HCT116 (cell line): Measurements from ENCODE around the gene THRB.

Source experiments
- ATF3 ChIP-seq: IDR thresholded peaks from 2 replicates; pipeline ENCODE4 v1.6.1; 2012
- CTCF ChIP-seq, 3 experiments: fragments of 200-600 bp in 1 of 3; sonication (generic) in 1 of 3; IDR thresholded peaks in 2 of 3; conservative IDR thresholded peaks in 1 of 3; 2 replicates each; pipeline ENCODE4 v1.5.1; 2012 to 2017; ENCODE audit warnings: low read depth in 2 of 3, low read length in 2 of 3, antibody characterized with exemption in 1 of 3, borderline replicate concordance in 1 of 3, control low read depth in 1 of 3, mild to moderate bottlenecking in 1 of 3, mixed read lengths in 1 of 3, mixed run types in 1 of 3, moderate library complexity in 1 of 3; ENCODE audit not compliant: insufficient read depth in 1 of 3
- EZH2 ChIP-seq: fragments of 200-600 bp; sonication (generic); IDR thresholded peaks from 2 replicates; pipeline ENCODE4 v1.6.1; 2017; ENCODE audit warnings: antibody characterized with exemption, mixed run types
- EZH2phosphoT487 ChIP-seq: fragments of 200-600 bp; IDR thresholded peaks from 2 replicates; pipeline ENCODE4 v1.6.1; 2018; ENCODE audit warnings: antibody characterized with exemption, borderline replicate concordance
- FOSL1 ChIP-seq: IDR thresholded peaks from 2 replicates; pipeline ENCODE4 v1.6.1; 2012; ENCODE audit warnings: low read depth
- MAX ChIP-seq: IDR thresholded peaks from 2 replicates; pipeline ENCODE4 v1.6.1; 2012
- POLR2A ChIP-seq: IDR thresholded peaks from 2 replicates; pipeline ENCODE4 v1.7.0; 2011; ENCODE audit warnings: borderline replicate concordance; ENCODE audit not compliant: insufficient read depth, insufficient read length; ENCODE audit errors: extremely low read depth
- RAD21 ChIP-seq: IDR thresholded peaks from 2 replicates; pipeline ENCODE4 v1.6.1; 2012; ENCODE audit warnings: low read depth, mild to moderate bottlenecking
- REST ChIP-seq: IDR thresholded peaks from 2 replicates; pipeline ENCODE4 v1.6.1; 2012; ENCODE audit warnings: low read depth
- SIN3A ChIP-seq: IDR thresholded peaks from 2 replicates; pipeline ENCODE4 v1.6.1; 2012; ENCODE audit warnings: low read depth
- SP1 ChIP-seq: IDR thresholded peaks from 2 replicates; pipeline ENCODE4 v1.6.1; 2012; ENCODE audit warnings: low read depth
- YY1 ChIP-seq: IDR thresholded peaks from 2 replicates; pipeline ENCODE4 v1.6.1; 2011; ENCODE audit warnings: low read length, low read depth, moderate library complexity, mild to moderate bottlenecking; ENCODE audit not compliant: insufficient replicate concordance; ENCODE audit errors: extremely low read depth
- ZNF274 ChIP-seq: fragments of 200-500 bp; sonication (Bioruptor generic); IDR thresholded peaks from 2 replicates; pipeline ENCODE4 v1.6.1; 2014; ENCODE audit warnings: mild to moderate bottlenecking, low read depth, low read length, inconsistent platforms

GRCh38 chr3:24512564-24513197, 18.0 kb upstream of the THRB start:
- no peak for TF ChIP-seq CTCF (IDR thresholded peaks at IDR 0.05 in 2 of 3, conservative IDR thresholded peaks at IDR 0.05 in 1 of 3; ENCODE audit: borderline replicate concordance in 1 of 3, insufficient read depth in 1 of 3, low read depth in 2 of 3, low read length in 2 of 3)
- TF ChIP-seq ATF3: no peak
- no peak for TF ChIP-seq REST
- no peak for TF ChIP-seq SIN3A
- no peak for TF ChIP-seq EZH2phosphoT487
- no peak for TF ChIP-seq FOSL1
- no peak for TF ChIP-seq RAD21
- TF ChIP-seq EZH2: no peak
- TF ChIP-seq POLR2A: no peak
- TF ChIP-seq ZNF274: no peak
- no peak for TF ChIP-seq YY1
- TF ChIP-seq SP1: no peak
- TF ChIP-seq MAX: no peak
